GM21381 (cell line): Measurements from ENCODE around the gene HIBCH.
"Not testable (repeated sequence)": the region's sequence is repeated elsewhere in the genome, so short reads cannot be mapped to it uniquely, and the experiment has no call there.

Source experiments
- ATAC-seq: cut with Tn5 transposase; IDR thresholded peaks from one replicate; pipeline ENCODE4 v1.9.1; 2021; ENCODE audit warnings: mild to moderate bottlenecking, moderate library complexity; ENCODE audit not compliant: unreplicated experiment

HIBCH gene

GRCh38 chr2:190254063-190254850 is 65.4 kb downstream of the HIBCH start:
- ATAC-seq = no peak

GRCh38 chr2:190250421-190250820 is 69.2 kb downstream of the HIBCH start:
- ATAC-seq = no peak

- ATAC-seq = no peak
Observed at GRCh38 chr2:190235551-190236075, 84.0 kb downstream of the HIBCH start.

GRCh38 chr2:190235101-190235500 is 84.5 kb downstream of the HIBCH start:
- ATAC-seq = no peak

- ATAC-seq = not testable (repeated sequence)
Observed at GRCh38 chr2:190223989-190224388, 95.6 kb downstream of the HIBCH start.

- not testable (repeated sequence) for ATAC-seq
Observed at GRCh38 chr2:190222745-190223144, 96.9 kb downstream of the HIBCH start.

GRCh38 chr2:190221429-190221828 is 98.2 kb downstream of the HIBCH start:
- no peak for ATAC-seq

- no peak for ATAC-seq
Observed at GRCh38 chr2:190219186-190219585, 100.4 kb downstream of the HIBCH start.

GRCh38 chr2:190217616-190218015 is 102.0 kb downstream of the HIBCH start:
- ATAC-seq = no peak

- ATAC-seq = no peak
Observed at GRCh38 chr2:190216829-190217228, 102.8 kb downstream of the HIBCH start.

- ATAC-seq = no peak
Observed at GRCh38 chr2:190215620-190216019, 104.0 kb downstream of the HIBCH start.

- no peak for ATAC-seq
Observed at GRCh38 chr2:190214426-190215194, 105.0 kb downstream of the HIBCH start.

GRCh38 chr2:190213441-190214335 is 105.9 kb downstream of the HIBCH start:
- no peak for ATAC-seq

GRCh38 chr2:190210471-190210870 is 109.2 kb downstream of the HIBCH start:
- no peak for ATAC-seq

GRCh38 chr2:190209559-190209958 is 110.1 kb downstream of the HIBCH start:
- ATAC-seq = no peak

GRCh38 chr2:190207930-190208329 is 111.7 kb downstream of the HIBCH start:
- ATAC-seq = no peak

GRCh38 chr2:190205657-190206056 is 114.0 kb downstream of the HIBCH start:
- no peak for ATAC-seq

GRCh38 chr2:190202604-190203003 is 117.0 kb downstream of the HIBCH start:
- ATAC-seq = no peak

GRCh38 chr2:190202018-190202417 is 117.6 kb downstream of the HIBCH start:
- no peak for ATAC-seq

- no peak for ATAC-seq
Observed at GRCh38 chr2:190200603-190201002, 119.0 kb downstream of the HIBCH start.

GRCh38 chr2:190199530-190199929 is 120.1 kb downstream of the HIBCH start:
- no peak for ATAC-seq
